Liver (tissue), 9 donors: ENCODE measurements around the gene MSI1. TPM values are rescaled to one million over a fixed set of nuclear protein-coding genes. Genes with fewer than 3 reads are reported as not detected.

Source experiments
- DNase-seq: peaks from one replicate; pipeline ENCODE4 v3.0.0-alpha.2; 2017; ENCODE audit warnings: low spot score
- H3K27ac ChIP-seq, 2 donors: one replicate each; pipeline ENCODE4 v1.7.0; 2013; ENCODE audit warnings: inconsistent platforms in 2 of 2, low read length in 2 of 2, control low read depth in 1 of 2, low read depth in 1 of 2, mild to moderate bottlenecking in 1 of 2
- H3K27me3 ChIP-seq, 4 donors: one replicate each; pipeline versions ENCODE4 v1.6.1 to v1.7.0; 2013; ENCODE audit warnings: low read length in 3 of 4, inconsistent platforms in 1 of 4, mild to moderate bottlenecking in 1 of 4, moderate library complexity in 1 of 4; ENCODE audit not compliant: control insufficient read depth in 4 of 4, insufficient read depth in 4 of 4
- H3K36me3 ChIP-seq, 4 donors: one replicate each; pipeline versions ENCODE4 v1.6.1 to v1.7.0; 2013; ENCODE audit warnings: low read length in 3 of 4, mild to moderate bottlenecking in 3 of 4, low read depth in 1 of 4, moderate library complexity in 1 of 4; ENCODE audit not compliant: control insufficient read depth in 4 of 4, insufficient read depth in 3 of 4
- H3K4me1 ChIP-seq, 4 donors: one replicate each; pipeline versions ENCODE4 v1.6.1 to v1.7.0; 2013; ENCODE audit warnings: low read length in 3 of 4, mild to moderate bottlenecking in 3 of 4, moderate library complexity in 1 of 4; ENCODE audit not compliant: control insufficient read depth in 4 of 4, insufficient read depth in 4 of 4
- H3K4me3 ChIP-seq, 3 donors: one replicate each; pipeline versions ENCODE4 v1.6.1 to v1.7.0; 2013; ENCODE audit warnings: low read length in 3 of 3, control low read depth in 1 of 3, low read depth in 1 of 3, mild to moderate bottlenecking in 1 of 3
- H3K9ac ChIP-seq, 2 donors: one replicate each; pipeline ENCODE4 v1.7.0; 2013; ENCODE audit warnings: low read length in 2 of 2, mild to moderate bottlenecking in 2 of 2, moderate library complexity in 2 of 2, control low read depth in 1 of 2, low read depth in 1 of 2
- H3K9me3 ChIP-seq, 4 donors: one replicate each; pipeline versions ENCODE4 v1.6.1 to v1.7.0; 2013; ENCODE audit warnings: low read length in 3 of 4; ENCODE audit not compliant: control insufficient read depth in 4 of 4
- EGR1 ChIP-seq, 2 donors: IDR thresholded peaks; 2 replicates each; pipeline ENCODE4 v1.6.1; 2016 to 2018; ENCODE audit warnings: antibody characterized with exemption in 2 of 2, low read depth in 2 of 2
- GABPA ChIP-seq, 2 donors: IDR thresholded peaks in 1 of 2; conservative IDR thresholded peaks in 1 of 2; 2 replicates each; pipeline ENCODE4 v1.6.1; 2016; ENCODE audit warnings: antibody characterized with exemption in 2 of 2, mild to moderate bottlenecking in 1 of 2, moderate library complexity in 1 of 2
- HNF4A ChIP-seq, 2 donors: conservative IDR thresholded peaks; 2 replicates each; pipeline ENCODE4 v1.6.1; 2016; ENCODE audit warnings: antibody characterized with exemption in 2 of 2, mild to moderate bottlenecking in 2 of 2
- HNF4G ChIP-seq: IDR thresholded peaks from 2 replicates; pipeline ENCODE4 v1.6.1; 2016; ENCODE audit warnings: antibody characterized with exemption
- JUND ChIP-seq, 2 donors: IDR thresholded peaks; 2 replicates each; pipeline ENCODE4 v1.6.1; 2016; ENCODE audit warnings: antibody characterized with exemption in 2 of 2
- NR2F2 ChIP-seq: IDR thresholded peaks from 2 replicates; pipeline ENCODE4 v1.6.1; 2016; ENCODE audit warnings: antibody characterized with exemption
- RAD21 ChIP-seq, 2 donors: IDR thresholded peaks; 2 replicates each; pipeline ENCODE4 v1.6.1; 2016; ENCODE audit warnings: antibody characterized with exemption in 2 of 2, mild to moderate bottlenecking in 2 of 2
- RXRA ChIP-seq, 2 donors: IDR thresholded peaks; 2 replicates each; pipeline ENCODE4 v1.6.1; 2017 to 2018; ENCODE audit warnings: antibody characterized with exemption in 2 of 2, mild to moderate bottlenecking in 1 of 2
- SP1 ChIP-seq: IDR thresholded peaks from 2 replicates; pipeline ENCODE4 v1.6.1; 2018; ENCODE audit warnings: antibody characterized with exemption, mild to moderate bottlenecking
- TAF1 ChIP-seq: conservative IDR thresholded peaks from 2 replicates; pipeline ENCODE4 v1.6.1; 2016; ENCODE audit warnings: antibody characterized with exemption, mild to moderate bottlenecking
- YY1 ChIP-seq: IDR thresholded peaks from 2 replicates; pipeline ENCODE4 v1.6.1; 2016; ENCODE audit warnings: antibody characterized with exemption, mild to moderate bottlenecking
- WGBS: extraction: QIAGEN DNeasy Blood & Tissue Kit; methylation state at CpG from one replicate; pipeline ENCODE4 v1.1.7; 2013; 5-methylcytosine and 5-hydroxymethylcytosine counted together
- polyA plus RNA-seq, 2 donors: library from polyadenylated mRNA; stranded (reverse) in 1 of 2; unstranded in 1 of 2; fragments of 200-250 nt in 1 of 2; fragments of >200 nt in 1 of 2; fragmentation: Nextera tagmentation in 1 of 2; extraction: Ambion mirVana in 1 of 2; gene quantifications; one replicate each; pipeline versions ENCODE4 v1.2.1 to v1.2.3, GENCODE V29; 2013 to 2015
- total RNA-seq, 2 donors: library from RNA; depleted of rRNA; stranded (reverse); fragments of >200 nt; gene quantifications; one replicate each; pipeline ENCODE4 v1.2.3, GENCODE V29; 2014
- TF ChIP-seq, protein P1 (sequence below): IDR thresholded peaks from 2 replicates; pipeline ENCODE4 v1.6.1; 2016; ENCODE audit warnings: antibody characterized with exemption
- TF ChIP-seq, protein P2 (sequence below): IDR thresholded peaks from 2 replicates; pipeline ENCODE4 v1.6.1; 2016; ENCODE audit warnings: antibody characterized with exemption
- TF ChIP-seq, protein P3 (sequence below): IDR thresholded peaks from 2 replicates; pipeline ENCODE4 v1.6.1; 2016; ENCODE audit warnings: antibody characterized with exemption, mild to moderate bottlenecking
- donor health status: healthy.
- donor health status: healthy.
- donor health status: healthy.
- donor health status: healthy.
- donor health status: healthy.

Gene MSI1
- total and polyA plus RNA-seq, 4 donors: 0.13 to 1.2 TPM; not detected in 2

DNA sequence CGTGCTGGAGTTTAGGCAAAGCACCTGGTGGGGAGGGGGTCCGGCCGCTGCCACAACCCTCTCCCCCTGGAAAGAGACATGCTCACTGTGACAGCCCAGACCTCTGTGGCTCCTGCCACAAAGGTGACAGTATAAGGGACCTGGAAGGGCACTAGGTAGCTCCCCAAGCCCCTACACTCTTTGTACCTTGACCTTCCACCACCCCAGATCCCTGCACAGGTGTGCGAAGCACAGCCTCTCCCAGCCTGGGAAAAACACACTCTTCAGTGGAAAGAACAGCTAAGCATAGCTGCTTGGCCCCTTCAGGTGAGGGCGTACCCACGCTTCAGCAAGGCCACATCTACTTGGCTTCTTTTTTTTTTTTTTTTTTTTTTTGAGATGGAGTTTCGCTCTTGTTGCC, 36.4 kb downstream of the MSI1 start (continued):
- TF ChIP-seq TAF1: no peak
- TF ChIP-seq EGR1 (IDR thresholded peaks at IDR 0.05; ENCODE audit: low read depth in 2 of 2): no peak
- no peak for TF ChIP-seq JUND (IDR thresholded peaks at IDR 0.05)
- TF ChIP-seq RXRA (IDR thresholded peaks at IDR 0.05): no peak
- TF ChIP-seq HNF4G: no peak

DNA sequence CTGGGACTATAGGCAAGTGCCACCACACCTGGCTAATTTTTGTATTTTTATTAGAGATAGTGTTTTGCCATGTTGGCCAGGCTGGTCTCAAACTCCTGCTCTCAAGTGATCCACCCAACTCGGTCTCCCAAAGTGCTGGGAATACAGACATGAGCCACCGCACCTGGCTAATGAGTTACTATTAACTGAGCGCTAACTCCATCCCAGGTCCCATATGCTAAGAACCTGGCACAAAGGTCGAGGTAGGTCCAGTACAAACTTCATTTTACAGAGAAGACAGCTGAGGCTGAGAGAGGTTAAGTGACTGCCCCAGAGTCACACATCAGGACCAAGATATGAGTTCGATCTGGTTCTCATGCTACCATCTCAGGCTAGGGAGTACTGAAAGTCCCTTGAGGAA, 36.9 kb downstream of the MSI1 start:
- DNase-seq: no peak
- H3K4me1 ChIP-seq: peaks cover 0 to 15% (median 8%) of the 10 kb centered on the region in 4 donors
- 69% methylated on average over 5 of the region's 5 CpGs for WGBS
- H3K36me3 ChIP-seq: no peaks in the 10 kb centered on the region
- TF ChIP-seq HNF4G (no peak), SP1 (peak; percentile 20), HNF4A (conservative IDR thresholded peaks at IDR 0.05) (peak; percentile 18 to 82)
- no peak overlapping the region for H3K4me3 ChIP-seq
- no peaks in the 10 kb centered on the region for H3K27me3 ChIP-seq
- H3K27ac ChIP-seq: no peak overlapping the region
- H3K9me3 ChIP-seq: no peaks in the 10 kb centered on the region
- H3K9ac ChIP-seq: no peak overlapping the region

DNA sequence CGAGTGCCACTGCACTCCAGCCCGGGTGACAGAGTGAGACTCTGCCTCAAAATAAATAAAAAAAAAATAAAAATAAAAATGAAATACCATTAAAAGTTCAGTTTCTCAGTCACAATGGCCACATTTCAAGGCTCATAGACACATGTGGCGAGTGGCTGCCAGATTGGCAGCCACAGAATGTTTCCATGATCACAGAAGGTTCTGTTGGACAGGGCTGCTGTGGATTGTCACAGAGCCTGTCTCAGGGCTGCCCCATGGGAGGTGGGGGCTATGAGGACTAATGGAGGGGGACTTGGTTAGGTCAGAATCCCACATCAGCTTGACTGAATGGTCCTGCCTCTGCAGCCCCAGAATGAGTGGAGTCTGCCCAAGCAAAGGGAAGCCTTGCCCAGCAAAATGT, 37.6 kb downstream of the MSI1 start:
- TF ChIP-seq SP1 (no peak), NR2F2 (no peak), YY1 (no peak), RAD21 (IDR thresholded peaks at IDR 0.05) (no peak), EGR1 (IDR thresholded peaks at IDR 0.05; ENCODE audit: low read depth in 2 of 2) (no peak), JUND (IDR thresholded peaks at IDR 0.05) (no peak), TAF1 (no peak), GABPA (IDR thresholded peaks at IDR 0.05 in 1 of 2, conservative IDR thresholded peaks at IDR 0.05 in 1 of 2) (no peak)
- no peaks in the 10 kb centered on the region for H3K9me3 ChIP-seq
- H3K27ac ChIP-seq: no peak overlapping the region
- no peaks in the 10 kb centered on the region for H3K27me3 ChIP-seq
- H3K4me1 ChIP-seq: peaks cover 0 to 15% (median 8%) of the 10 kb centered on the region in 4 donors
- no peak overlapping the region for H3K4me3 ChIP-seq
- WGBS: 72% methylated on average over 3 of the region's 3 CpGs
- H3K9ac ChIP-seq: no peak overlapping the region
- H3K36me3 ChIP-seq: no peaks in the 10 kb centered on the region
- no peak for DNase-seq

DNA sequence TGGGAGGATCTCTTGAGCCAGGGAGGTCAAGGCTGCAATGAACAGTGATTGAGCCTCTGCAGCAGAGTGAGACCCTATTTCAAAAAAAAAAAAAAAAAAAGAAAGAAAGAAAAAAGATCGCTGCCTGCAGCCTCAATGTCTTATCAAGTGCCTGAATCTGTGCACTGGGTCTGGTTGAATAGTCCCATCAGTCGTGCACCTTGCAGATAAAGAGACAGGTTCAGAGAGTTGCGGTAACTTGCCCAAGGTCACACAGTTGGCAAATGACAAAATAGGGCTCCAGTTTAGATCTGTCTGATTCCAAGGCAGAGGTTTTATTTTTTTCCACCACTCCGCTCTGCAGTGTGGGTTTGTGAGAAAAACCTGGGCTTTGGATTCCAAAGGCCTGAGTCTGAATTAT, 40.7 kb downstream of the MSI1 start:
- no peaks in the 10 kb centered on the region for H3K9me3 ChIP-seq
- TF ChIP-seq, protein P1, sequence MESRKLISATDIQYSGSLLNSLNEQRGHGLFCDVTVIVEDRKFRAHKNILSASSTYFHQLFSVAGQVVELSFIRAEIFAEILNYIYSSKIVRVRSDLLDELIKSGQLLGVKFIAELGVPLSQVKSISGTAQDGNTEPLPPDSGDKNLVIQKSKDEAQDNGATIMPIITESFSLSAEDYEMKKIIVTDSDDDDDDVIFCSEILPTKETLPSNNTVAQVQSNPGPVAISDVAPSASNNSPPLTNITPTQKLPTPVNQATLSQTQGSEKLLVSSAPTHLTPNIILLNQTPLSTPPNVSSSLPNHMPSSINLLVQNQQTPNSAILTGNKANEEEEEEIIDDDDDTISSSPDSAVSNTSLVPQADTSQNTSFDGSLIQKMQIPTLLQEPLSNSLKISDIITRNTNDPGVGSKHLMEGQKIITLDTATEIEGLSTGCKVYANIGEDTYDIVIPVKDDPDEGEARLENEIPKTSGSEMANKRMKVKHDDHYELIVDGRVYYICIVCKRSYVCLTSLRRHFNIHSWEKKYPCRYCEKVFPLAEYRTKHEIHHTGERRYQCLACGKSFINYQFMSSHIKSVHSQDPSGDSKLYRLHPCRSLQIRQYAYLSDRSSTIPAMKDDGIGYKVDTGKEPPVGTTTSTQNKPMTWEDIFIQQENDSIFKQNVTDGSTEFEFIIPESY: no peak
- TF ChIP-seq, protein P2, sequence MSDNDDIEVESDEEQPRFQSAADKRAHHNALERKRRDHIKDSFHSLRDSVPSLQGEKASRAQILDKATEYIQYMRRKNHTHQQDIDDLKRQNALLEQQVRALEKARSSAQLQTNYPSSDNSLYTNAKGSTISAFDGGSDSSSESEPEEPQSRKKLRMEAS: no peak
- TF ChIP-seq HNF4A (conservative IDR thresholded peaks at IDR 0.05) (no peak), EGR1 (IDR thresholded peaks at IDR 0.05; ENCODE audit: low read depth in 2 of 2) (no peak), YY1 (no peak), HNF4G (no peak), TAF1 (no peak), NR2F2 (no peak), GABPA (IDR thresholded peaks at IDR 0.05 in 1 of 2, conservative IDR thresholded peaks at IDR 0.05 in 1 of 2) (no peak)
- TF ChIP-seq, protein P3, sequence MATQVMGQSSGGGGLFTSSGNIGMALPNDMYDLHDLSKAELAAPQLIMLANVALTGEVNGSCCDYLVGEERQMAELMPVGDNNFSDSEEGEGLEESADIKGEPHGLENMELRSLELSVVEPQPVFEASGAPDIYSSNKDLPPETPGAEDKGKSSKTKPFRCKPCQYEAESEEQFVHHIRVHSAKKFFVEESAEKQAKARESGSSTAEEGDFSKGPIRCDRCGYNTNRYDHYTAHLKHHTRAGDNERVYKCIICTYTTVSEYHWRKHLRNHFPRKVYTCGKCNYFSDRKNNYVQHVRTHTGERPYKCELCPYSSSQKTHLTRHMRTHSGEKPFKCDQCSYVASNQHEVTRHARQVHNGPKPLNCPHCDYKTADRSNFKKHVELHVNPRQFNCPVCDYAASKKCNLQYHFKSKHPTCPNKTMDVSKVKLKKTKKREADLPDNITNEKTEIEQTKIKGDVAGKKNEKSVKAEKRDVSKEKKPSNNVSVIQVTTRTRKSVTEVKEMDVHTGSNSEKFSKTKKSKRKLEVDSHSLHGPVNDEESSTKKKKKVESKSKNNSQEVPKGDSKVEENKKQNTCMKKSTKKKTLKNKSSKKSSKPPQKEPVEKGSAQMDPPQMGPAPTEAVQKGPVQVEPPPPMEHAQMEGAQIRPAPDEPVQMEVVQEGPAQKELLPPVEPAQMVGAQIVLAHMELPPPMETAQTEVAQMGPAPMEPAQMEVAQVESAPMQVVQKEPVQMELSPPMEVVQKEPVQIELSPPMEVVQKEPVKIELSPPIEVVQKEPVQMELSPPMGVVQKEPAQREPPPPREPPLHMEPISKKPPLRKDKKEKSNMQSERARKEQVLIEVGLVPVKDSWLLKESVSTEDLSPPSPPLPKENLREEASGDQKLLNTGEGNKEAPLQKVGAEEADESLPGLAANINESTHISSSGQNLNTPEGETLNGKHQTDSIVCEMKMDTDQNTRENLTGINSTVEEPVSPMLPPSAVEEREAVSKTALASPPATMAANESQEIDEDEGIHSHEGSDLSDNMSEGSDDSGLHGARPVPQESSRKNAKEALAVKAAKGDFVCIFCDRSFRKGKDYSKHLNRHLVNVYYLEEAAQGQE: no peak
- no peak overlapping the region for H3K27ac ChIP-seq
- DNase-seq: no peak
- H3K4me1 ChIP-seq: peaks cover 2 to 26% (median 17%) of the 10 kb centered on the region in 4 donors
- H3K4me3 ChIP-seq: no peak overlapping the region
- no peak overlapping the region for H3K9ac ChIP-seq
- no peaks in the 10 kb centered on the region for H3K27me3 ChIP-seq
- 79% methylated on average over 4 of the region's 4 CpGs for whole genome bisulfite sequencing
- no peaks in the 10 kb centered on the region for H3K36me3 ChIP-seq
